GM13976 (cell line): ENCODE results near the gene CADM4.

ENCODE experiments used
- DNase-seq: peaks from one replicate; pipeline ENCODE4 v3.0.0; 2012; ENCODE audit warnings: low spot score
- CTCF ChIP-seq: IDR thresholded peaks from 2 replicates; pipeline ENCODE4 v1.5.1; 2012; ENCODE audit warnings: borderline replicate concordance, mild to moderate bottlenecking; ENCODE audit not compliant: insufficient read depth; ENCODE audit errors: extremely low read depth, missing control alignments, control extremely low read depth
- in situ Hi-C: fragments of 300-500 bp; cut with MboI; formaldehyde crosslinking; loops from one replicate; pipeline ENCODE4 v1.12.0; 2022; ENCODE audit warnings: low sequenced_read_pairs, mixed read lengths, inconsistent platforms; ENCODE audit not compliant: unreplicated experiment

CADM4 gene

GRCh38 chr19:43622956-43623355 is 16.7 kb downstream of the CADM4 start:
- no peak for TF ChIP-seq CTCF
- in situ Hi-C loops = no loop called here
- no peak for DNase-seq

- DNase-seq = no peak
- in situ Hi-C loops = no loop called here
- no peak for TF ChIP-seq CTCF
These were observed 17.6 kb downstream of the CADM4 start for GRCh38 chr19:43622070-43622469.

GRCh38 chr19:43620061-43621001 is 19.3 kb downstream of the CADM4 start:
- in situ Hi-C loops = no loop called here
- no peak for TF ChIP-seq CTCF
- no peak for DNase-seq

GRCh38 chr19:43619262-43620060 is 20.2 kb downstream of the CADM4 start, which contains the start of gene ZNF428:
TSS of gene ZNF428 (minus strand) at chr19:43619629. CDS start at chr19:43614304, 5,325 bp downstream.
- in situ Hi-C loops = no loop called here
- DNase-seq = peak; percentile 94
- no peak for TF ChIP-seq CTCF

GRCh38 chr19:43618921-43619261 is 20.8 kb downstream of the CADM4 start:
- in situ Hi-C loops = no loop called here
- peak; percentile 80 for DNase-seq
- TF ChIP-seq CTCF = no peak

- no peak for DNase-seq
- in situ Hi-C loops = no loop called here
- no peak for TF ChIP-seq CTCF
These were observed 22.7 kb downstream of the CADM4 start for GRCh38 chr19:43616954-43617353.
